Cardiac muscle cell (in vitro differentiated cells and primary cell): ENCODE results near the gene ULK3. TPM values are rescaled to one million over a fixed set of nuclear protein-coding genes. Genes with fewer than 3 reads are reported as not detected.

Source experiments
- DNase-seq, 2 donors: peaks; one replicate each; pipeline versions ENCODE4 v3.0.0 to v3.0.0-alpha.2; 2010 to 2017; ENCODE audit warnings: low read depth in 1 of 2, low spot score in 1 of 2
- H3K27ac ChIP-seq: fragments of 200-600 bp; sonication (generic); 2 replicates; pipeline ENCODE4 v1.5.1; 2016
- H3K27me3 ChIP-seq: fragments of 200-600 bp; sonication (generic); 2 replicates; pipeline ENCODE4 v1.6.0; 2016; ENCODE audit warnings: control low read depth
- H3K36me3 ChIP-seq: fragments of 200-600 bp; sonication (generic); 2 replicates; pipeline ENCODE4 v1.5.1; 2016; ENCODE audit warnings: control low read depth
- H3K4me1 ChIP-seq: fragments of 200-600 bp; sonication (generic); 2 replicates; pipeline ENCODE4 v1.8.1; 2017; ENCODE audit warnings: low read depth, mild to moderate bottlenecking, mixed run types
- H3K4me3 ChIP-seq: fragments of 200-600 bp; sonication (generic); 2 replicates; pipeline ENCODE4 v1.5.1; 2016; ENCODE audit warnings: mild to moderate bottlenecking
- H3K9me3 ChIP-seq: fragments of 200-600 bp; sonication (generic); 2 replicates; pipeline ENCODE4 v1.5.1; 2017; ENCODE audit warnings: low read depth, mild to moderate bottlenecking, control low read depth
- polyA plus RNA-seq: library from polyadenylated mRNA; unstranded; fragments of >200 nt; fragmentation: Nextera tagmentation; extraction: Ambion mirVana; gene quantifications from 2 replicates; pipeline ENCODE4 v1.2.1, GENCODE V29; 2016
- total RNA-seq: library from RNA; depleted of rRNA; stranded (reverse); fragments of >200 nt; gene quantifications from 2 replicates; pipeline ENCODE4 v1.2.3, GENCODE V29; 2016
- TF ChIP-seq, protein P1 (sequence below): IDR thresholded peaks from 2 replicates; pipeline ENCODE4 v1.5.1; 2012; ENCODE audit warnings: low read depth, mild to moderate bottlenecking, low read length

The ULK3 gene
- total and polyA plus RNA-seq, 2 experiments from 2014 or later: 39.5 to 54.6 TPM

DNA sequence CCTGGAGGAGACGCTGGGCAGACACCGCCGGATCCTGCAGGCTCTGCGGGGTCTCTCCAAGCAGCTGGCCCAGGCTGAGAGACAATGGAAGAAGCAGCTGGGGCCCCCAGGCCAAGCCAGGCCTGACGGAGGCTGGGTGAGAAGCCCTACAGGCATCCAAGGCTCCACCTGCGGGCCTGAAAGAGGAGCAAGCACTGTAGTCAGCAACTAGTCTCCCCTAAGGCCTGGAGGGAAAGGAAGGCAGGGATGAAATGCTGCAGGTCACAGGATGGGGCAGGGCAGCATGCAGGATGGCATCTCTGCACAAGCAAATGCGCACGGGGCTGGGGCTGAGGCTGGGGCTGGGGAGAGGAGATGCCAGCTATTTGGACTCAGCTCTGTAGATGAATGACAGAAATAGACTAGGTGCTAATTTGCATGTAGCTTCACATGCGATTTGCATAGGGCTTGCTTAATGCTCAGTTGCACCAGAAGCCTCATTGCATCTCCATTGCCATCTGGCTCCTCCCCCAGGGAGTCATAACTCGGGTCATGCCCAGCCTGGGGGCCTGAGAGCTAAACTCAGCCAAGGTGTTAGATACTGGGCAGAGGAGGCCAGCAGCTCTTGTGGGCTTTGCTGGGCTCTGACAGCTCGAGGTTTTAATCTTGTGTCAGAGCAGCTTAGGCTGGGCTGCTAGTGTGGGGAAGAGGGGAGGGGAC is 21.7 kb downstream of the ULK3 start:
- TF ChIP-seq, protein P1, sequence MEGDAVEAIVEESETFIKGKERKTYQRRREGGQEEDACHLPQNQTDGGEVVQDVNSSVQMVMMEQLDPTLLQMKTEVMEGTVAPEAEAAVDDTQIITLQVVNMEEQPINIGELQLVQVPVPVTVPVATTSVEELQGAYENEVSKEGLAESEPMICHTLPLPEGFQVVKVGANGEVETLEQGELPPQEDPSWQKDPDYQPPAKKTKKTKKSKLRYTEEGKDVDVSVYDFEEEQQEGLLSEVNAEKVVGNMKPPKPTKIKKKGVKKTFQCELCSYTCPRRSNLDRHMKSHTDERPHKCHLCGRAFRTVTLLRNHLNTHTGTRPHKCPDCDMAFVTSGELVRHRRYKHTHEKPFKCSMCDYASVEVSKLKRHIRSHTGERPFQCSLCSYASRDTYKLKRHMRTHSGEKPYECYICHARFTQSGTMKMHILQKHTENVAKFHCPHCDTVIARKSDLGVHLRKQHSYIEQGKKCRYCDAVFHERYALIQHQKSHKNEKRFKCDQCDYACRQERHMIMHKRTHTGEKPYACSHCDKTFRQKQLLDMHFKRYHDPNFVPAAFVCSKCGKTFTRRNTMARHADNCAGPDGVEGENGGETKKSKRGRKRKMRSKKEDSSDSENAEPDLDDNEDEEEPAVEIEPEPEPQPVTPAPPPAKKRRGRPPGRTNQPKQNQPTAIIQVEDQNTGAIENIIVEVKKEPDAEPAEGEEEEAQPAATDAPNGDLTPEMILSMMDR: no peak
- H3K9me3 ChIP-seq: no peaks in the 10 kb centered on the region
- DNase-seq: peak in 1 of 2 donors; percentile 28

DNA sequence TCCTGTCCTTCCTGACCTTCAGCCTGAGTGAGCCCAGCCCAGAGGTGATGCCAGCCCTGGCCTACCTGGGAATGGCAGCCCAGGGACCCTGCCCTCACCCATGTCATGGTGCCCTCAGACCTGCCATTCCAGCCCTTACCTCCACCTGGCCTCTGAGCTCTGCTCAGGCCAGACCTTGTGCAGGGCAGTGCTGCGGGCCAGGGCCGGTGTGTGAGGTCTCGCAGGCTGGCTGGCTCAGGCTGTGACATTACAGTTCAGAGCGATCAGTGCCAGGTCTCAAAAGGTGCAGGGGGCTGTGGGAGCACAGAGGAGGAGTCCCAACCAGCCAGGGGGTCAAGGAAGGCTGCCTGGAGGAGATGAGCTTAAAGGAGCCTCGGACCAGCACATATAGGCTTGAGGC is 22.9 kb downstream of the ULK3 start:
- Histone ChIP-seq H3K9me3 (no peaks in the 10 kb centered on the region), H3K36me3 (no peaks in the 10 kb centered on the region), H3K27me3 (peaks cover 14% of the 10 kb centered on the region), H3K4me3 (no peak overlapping the region), H3K27ac (no peak overlapping the region), H3K4me1 (no peaks in the 10 kb centered on the region)
- no peak for DNase-seq
- TF ChIP-seq, protein P1: no peak

More for the DNA sequence above, 21.7 kb downstream of the ULK3 start:
- Histone ChIP-seq H3K4me3 (no peak overlapping the region), H3K4me1 (no peaks in the 10 kb centered on the region), H3K36me3 (no peaks in the 10 kb centered on the region), H3K27ac (no peak overlapping the region), H3K27me3 (peaks cover 23% of the 10 kb centered on the region)

DNA sequence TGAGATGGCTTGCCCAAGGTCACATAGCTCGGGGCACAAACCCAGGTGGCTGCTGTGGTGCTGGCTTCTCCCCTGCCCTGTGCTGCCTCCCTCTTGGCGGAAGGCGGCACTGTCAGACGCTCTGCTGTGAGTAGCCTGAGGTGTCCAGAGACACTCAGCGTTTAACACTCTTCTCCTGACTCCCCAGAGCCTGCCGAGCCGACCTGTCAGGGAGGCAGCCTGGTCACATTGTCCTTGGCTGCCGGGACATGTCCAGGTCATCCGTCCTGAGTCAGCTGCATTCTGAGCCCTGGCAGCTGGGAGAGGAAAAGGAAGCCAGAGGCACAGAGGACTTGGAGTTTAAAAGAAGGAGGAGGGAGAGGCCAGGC is 25.6 kb downstream of the ULK3 start:
- Histone ChIP-seq H3K27ac (no peak overlapping the region), H3K4me3 (no peak overlapping the region), H3K36me3 (no peaks in the 10 kb centered on the region), H3K27me3 (no peaks in the 10 kb centered on the region), H3K9me3 (no peaks in the 10 kb centered on the region), H3K4me1 (no peaks in the 10 kb centered on the region)
- TF ChIP-seq, protein P1: peak; percentile 11
- peak in 1 of 2 donors; percentile 42 for DNase-seq

DNA sequence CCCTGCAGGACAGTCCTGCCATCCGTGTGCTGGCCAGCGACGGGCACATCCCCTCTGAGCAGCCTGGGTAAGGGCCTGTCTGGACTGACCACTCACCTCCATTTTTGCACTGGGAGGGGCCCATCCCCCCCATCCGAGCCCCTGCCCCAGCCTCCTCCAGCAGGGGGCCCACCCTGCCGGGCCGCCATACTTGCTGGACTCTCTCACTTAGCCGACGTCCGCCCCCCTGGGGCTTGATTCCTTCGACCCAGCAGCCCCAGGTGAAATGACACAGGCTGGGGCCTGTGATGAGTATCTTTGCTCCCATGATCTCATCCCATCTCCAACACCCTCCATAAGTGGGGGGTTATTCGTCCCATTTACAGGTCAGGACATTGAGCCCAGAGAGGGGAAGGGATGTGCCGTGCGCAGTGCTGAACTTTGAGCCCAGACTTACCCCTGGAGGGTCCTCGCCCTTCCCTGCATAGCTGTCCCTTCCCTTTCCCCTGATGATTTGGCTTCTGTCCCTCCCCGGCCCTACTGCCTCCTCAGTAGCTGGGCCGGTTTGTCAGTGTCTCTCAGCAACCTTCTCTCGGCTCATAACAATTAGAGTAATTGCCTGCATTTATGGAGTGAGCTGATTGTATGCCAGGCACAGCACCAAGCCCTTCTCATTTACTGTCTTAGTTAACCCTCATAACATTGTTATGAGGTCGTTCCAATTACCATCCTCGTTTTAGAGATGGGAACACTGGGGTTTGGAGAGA is 26.2 kb downstream of the ULK3 start:
- no peak for DNase-seq
- Histone ChIP-seq H3K4me1 (no peaks in the 10 kb centered on the region), H3K4me3 (no peak overlapping the region), H3K36me3 (no peaks in the 10 kb centered on the region), H3K9me3 (no peaks in the 10 kb centered on the region), H3K27ac (no peak overlapping the region), H3K27me3 (no peaks in the 10 kb centered on the region)
- TF ChIP-seq, protein P1: no peak

DNA sequence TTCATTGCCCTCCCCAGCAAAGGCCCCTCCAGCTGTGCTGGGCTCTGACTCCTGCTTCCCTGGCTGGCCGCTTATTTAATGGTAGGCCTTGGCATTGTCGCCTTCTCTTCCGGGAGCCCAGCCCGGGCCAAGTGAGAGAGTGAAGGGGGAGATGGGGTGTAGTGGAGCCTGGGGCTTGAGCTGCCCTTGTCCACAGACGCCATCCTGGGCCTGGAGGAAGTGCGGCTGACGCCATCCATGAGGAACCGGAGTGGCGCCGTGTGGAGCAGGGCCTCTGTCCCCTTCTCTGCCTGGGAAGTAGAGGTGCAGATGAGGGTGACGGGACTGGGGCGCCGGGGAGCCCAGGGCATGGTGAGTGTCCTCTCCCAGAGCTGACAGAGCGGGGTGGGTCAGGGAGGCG is 27.0 kb downstream of the ULK3 start:
- H3K9me3 ChIP-seq: no peaks in the 10 kb centered on the region

More for the DNA sequence above, 27.0 kb downstream of the ULK3 start:
- H3K4me3 ChIP-seq: no peak overlapping the region
- no peaks in the 10 kb centered on the region for H3K36me3 ChIP-seq
- H3K4me1 ChIP-seq: no peaks in the 10 kb centered on the region
- TF ChIP-seq, protein P1: no peak
- no peak overlapping the region for H3K27ac ChIP-seq
- no peaks in the 10 kb centered on the region for H3K27me3 ChIP-seq
- DNase-seq: no peak
